ENCODE data around the gene UBE2H.

The UBE2H gene

GRCh38 chr7:129845178-129845971 is 107.4 kb downstream of the UBE2H start:
- H3K4me3 ChIP-seq (ENCODE audit: low read depth, low read length), result no peak overlapping the region
- TF ChIP-seq CTCF (IDR thresholded peaks at IDR 0.05; ENCODE audit: borderline replicate concordance, insufficient read depth, low read depth, low read length), result no peak

GRCh38 chr7:129843978-129844840 is 108.6 kb downstream of the UBE2H start:
- TF ChIP-seq CTCF (IDR thresholded peaks at IDR 0.05; ENCODE audit: borderline replicate concordance, insufficient read depth, low read depth, low read length), result no peak
- H3K4me3 ChIP-seq (ENCODE audit: low read depth, low read length), result no peak overlapping the region

DNA sequence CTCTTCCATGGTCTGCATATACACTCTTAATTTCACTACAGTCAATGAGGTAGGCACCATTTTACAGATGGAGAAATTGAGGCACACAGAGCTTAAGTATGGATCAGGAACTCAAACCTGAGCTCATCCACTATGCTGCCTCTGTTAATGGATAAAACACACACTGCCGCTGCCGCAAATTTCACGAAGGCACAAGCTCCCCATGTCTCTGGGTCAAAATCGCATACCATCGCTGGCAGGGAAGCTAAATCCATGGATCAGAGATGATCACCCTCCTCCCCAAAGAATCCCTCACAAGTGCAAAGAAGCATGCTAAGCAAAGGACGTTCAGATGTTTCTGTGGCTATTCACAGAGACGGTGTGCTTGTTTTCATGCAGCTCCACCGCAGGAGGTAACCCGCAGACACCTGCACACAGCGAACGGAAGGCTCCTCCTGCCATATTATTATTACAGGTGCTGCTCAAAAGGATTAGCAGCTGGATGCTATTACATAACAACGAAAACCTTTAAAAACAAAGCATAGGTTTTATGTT is 109.3 kb downstream of the UBE2H start:
- no peak for TF ChIP-seq CTCF (IDR thresholded peaks at IDR 0.05; ENCODE audit: borderline replicate concordance, insufficient read depth, low read depth, low read length)
- H3K4me3 ChIP-seq (ENCODE audit: low read depth, low read length), result no peak overlapping the region

DNA sequence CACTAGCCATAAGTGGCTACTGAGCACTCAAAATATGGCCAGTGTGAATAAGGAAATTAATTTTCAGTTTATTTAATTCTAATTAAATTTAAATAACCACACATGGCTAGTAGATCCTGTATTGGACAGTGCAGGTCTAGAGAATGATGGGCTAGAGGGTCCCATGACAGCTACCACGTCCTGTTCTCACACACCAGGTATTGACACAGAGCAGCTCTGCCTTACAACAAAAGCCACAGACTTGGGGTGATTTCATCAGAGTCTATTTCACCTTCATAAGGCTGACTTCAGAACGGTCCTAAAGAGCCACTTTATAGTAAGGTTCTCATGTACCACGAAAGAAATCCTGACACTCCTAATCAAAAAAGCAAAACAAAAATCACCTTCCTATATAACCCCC is 111.3 kb downstream of the UBE2H start:
- no peak for TF ChIP-seq CTCF (IDR thresholded peaks at IDR 0.05; ENCODE audit: borderline replicate concordance, insufficient read depth, low read depth, low read length)
- H3K4me3 ChIP-seq (ENCODE audit: low read depth, low read length), result no peak overlapping the region

DNA sequence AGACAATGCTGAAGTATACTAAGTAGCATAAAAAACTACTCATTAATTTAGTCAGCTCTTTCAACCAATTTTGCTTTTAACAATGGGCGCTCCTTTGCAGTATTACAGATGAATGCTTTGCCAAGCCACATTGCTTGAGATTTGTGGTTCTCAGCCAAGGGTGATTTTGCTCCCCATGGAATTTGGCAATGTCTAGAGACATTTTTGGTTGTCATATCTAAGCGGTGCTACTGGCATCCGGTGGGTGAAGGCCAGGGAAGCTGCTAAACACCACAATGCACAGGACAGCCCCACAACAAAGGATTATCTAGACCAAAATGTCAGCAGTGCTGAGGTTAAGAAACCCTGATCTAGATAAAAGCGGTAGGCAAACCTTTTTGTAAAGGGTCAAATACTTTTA is 112.0 kb downstream of the UBE2H start:
- no peak for TF ChIP-seq CTCF (IDR thresholded peaks at IDR 0.05; ENCODE audit: borderline replicate concordance, insufficient read depth, low read depth, low read length)
- H3K4me3 ChIP-seq (ENCODE audit: low read depth, low read length), result no peak overlapping the region

- no peak for TF ChIP-seq CTCF (IDR thresholded peaks at IDR 0.05; ENCODE audit: borderline replicate concordance, insufficient read depth, low read depth, low read length)
- no peak overlapping the region for H3K4me3 ChIP-seq (ENCODE audit: low read depth, low read length)
Observed at GRCh38 chr7:129836983-129837382, 115.8 kb downstream of the UBE2H start.
